CD4-positive, alpha-beta T cell treated with Interleukin-15 for 4 hours (primary cell): ENCODE results near the gene ZNF827.

Experiments used
- DNase-seq: peaks from one replicate; pipeline ENCODE4 v3.0.0-alpha.2; 2020; ENCODE audit warnings: low spot score

ZNF827 gene

GRCh38 chr4:145938618-145939440, at the start of gene ZNF827:
TSS of gene ZNF827 (minus strand) at chr4:145938823. CDS start at chr4:145938407, 416 bp downstream.
- DNase-seq = peak; percentile 76

GRCh38 chr4:145984563-145984962, 45.9 kb upstream of the ZNF827 start:
- DNase-seq = no peak

- DNase-seq = no peak
Observed at GRCh38 chr4:145982791-145983190, 44.2 kb upstream of the ZNF827 start.

- no peak for DNase-seq
Observed at GRCh38 chr4:145979160-145979559, 40.5 kb upstream of the ZNF827 start.

- DNase-seq = no peak
Observed at GRCh38 chr4:145976680-145977079, 38.1 kb upstream of the ZNF827 start.

GRCh38 chr4:145960012-145960411, 21.4 kb upstream of the ZNF827 start:
- no peak for DNase-seq

GRCh38 chr4:145957302-145957701, 18.7 kb upstream of the ZNF827 start:
- DNase-seq = no peak

- peak; percentile 53 for DNase-seq
Observed at GRCh38 chr4:145956288-145956890, 17.8 kb upstream of the ZNF827 start.

GRCh38 chr4:145954924-145955339, 16.3 kb upstream of the ZNF827 start:
- DNase-seq = no peak

- no peak for DNase-seq
Observed at GRCh38 chr4:145951931-145952330, 13.3 kb upstream of the ZNF827 start.

- no peak for DNase-seq
Observed at GRCh38 chr4:145945431-145946155, 7.0 kb upstream of the ZNF827 start.

- DNase-seq = no peak
Observed at GRCh38 chr4:145944886-145945285, 6.3 kb upstream of the ZNF827 start.

- DNase-seq = no peak
Observed at GRCh38 chr4:145939856-145940255, 1.2 kb upstream of the ZNF827 start.

GRCh38 chr4:145939441-145939750, 773 bp upstream of the ZNF827 start:
- no peak for DNase-seq

- DNase-seq = peak; percentile 54
Observed at GRCh38 chr4:145937971-145938611, 532 bp downstream of the ZNF827 start.

- peak; percentile 19 for DNase-seq
Observed at GRCh38 chr4:145936997-145937901, 1.4 kb downstream of the ZNF827 start.

GRCh38 chr4:145936142-145936996, 2.3 kb downstream of the ZNF827 start:
- DNase-seq = peak; percentile 67

GRCh38 chr4:145935253-145936141, 3.1 kb downstream of the ZNF827 start:
- DNase-seq = no peak

GRCh38 chr4:145934434-145935047, 4.1 kb downstream of the ZNF827 start:
- DNase-seq = no peak
